Esophagus squamous epithelium (tissue), 4 donors: ENCODE data around the gene PLEKHH1.
"Not testable (repeated sequence)": the region's sequence is repeated elsewhere in the genome, so short reads cannot be mapped to it uniquely, and the experiment has no call there.

ENCODE experiments used
- CTCF ChIP-seq, 6 experiments: fragments of 450-650 bp in 4 of 6; fragments of 200-600 bp in 2 of 6; sonication (generic) in 2 of 6; IDR thresholded peaks; one replicate each; pipeline ENCODE4 v1.5.1; 2016 to 2019; ENCODE audit warnings: antibody characterized with exemption in 6 of 6, mild to moderate bottlenecking in 4 of 6, moderate library complexity in 4 of 6
- POLR2A ChIP-seq, 4 donors: fragments of 450-650 bp; IDR thresholded peaks; one replicate each; pipeline ENCODE4 v1.6.1; 2017; ENCODE audit warnings: antibody characterized with exemption in 4 of 4, mild to moderate bottlenecking in 4 of 4, moderate library complexity in 3 of 4

DNA sequence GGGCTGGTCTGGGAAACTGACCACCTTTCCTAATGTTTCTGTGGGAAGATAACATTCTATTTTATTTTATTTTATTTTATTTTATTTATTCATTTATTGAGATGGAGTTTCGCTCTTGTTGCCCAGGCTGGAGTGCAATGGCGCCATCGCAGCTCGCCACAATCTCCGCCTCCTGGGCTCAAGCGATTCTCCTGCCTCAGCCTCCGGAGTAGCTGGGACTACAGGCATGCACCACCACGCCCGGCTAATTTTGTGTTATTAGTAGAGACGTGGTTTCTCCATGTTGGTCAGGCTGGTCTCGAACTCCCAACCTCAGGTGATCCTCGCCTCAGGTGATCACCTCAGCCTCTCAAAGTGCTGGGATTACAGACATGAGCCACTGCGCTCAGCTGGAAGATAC lies 9.5 kb downstream of the PLEKHH1 start:
- not testable (repeated sequence) for TF ChIP-seq CTCF, POLR2A (IDR thresholded peaks at IDR 0.05)
